Sigmoid colon (tissue), 7 donors: ENCODE measurements around the gene SMC6. TPM values are rescaled to one million over a fixed set of nuclear protein-coding genes. Genes with fewer than 3 reads are reported as not detected.

Experiments used
- DNase-seq: peaks from one replicate; pipeline ENCODE4 v3.0.0-alpha.2; 2019
- H3K27ac ChIP-seq, 4 donors: fragments of 200-600 bp; sonication (generic); one replicate each; pipeline ENCODE4 v1.5.1; 2016 to 2019; ENCODE audit warnings: mild to moderate bottlenecking in 1 of 4
- H3K27me3 ChIP-seq, 3 donors: fragments of 200-600 bp; sonication (generic); one replicate each; pipeline ENCODE4 v1.5.1; 2019; ENCODE audit warnings: mild to moderate bottlenecking in 1 of 3
- H3K36me3 ChIP-seq, 4 donors: fragments of 200-600 bp; sonication (generic); one replicate each; pipeline ENCODE4 v1.5.1; 2016 to 2019
- H3K4me1 ChIP-seq, 4 donors: fragments of 200-600 bp; sonication (generic); one replicate each; pipeline ENCODE4 v1.5.1; 2017 to 2019
- H3K4me3 ChIP-seq, 4 donors: fragments of 200-600 bp; sonication (generic); one replicate each; pipeline ENCODE4 v1.5.1; 2017 to 2019; ENCODE audit warnings: mild to moderate bottlenecking in 2 of 4, moderate library complexity in 1 of 4
- H3K9me3 ChIP-seq, 4 donors: fragments of 200-600 bp in 3 of 4; sonication (generic) in 3 of 4; one replicate each; pipeline versions ENCODE4 v1.5.1 to v1.6.1; 2013 to 2019
- EP300 ChIP-seq, 4 donors: sonication (generic); formaldehyde crosslinking; IDR thresholded peaks; one replicate each; pipeline ENCODE4 v1.6.1; 2017; ENCODE audit warnings: antibody characterized with exemption in 4 of 4
- POLR2A ChIP-seq, 2 donors: fragments of 450-650 bp; IDR thresholded peaks; one replicate each; pipeline ENCODE4 v1.6.1; 2016; ENCODE audit warnings: antibody characterized with exemption in 2 of 2, mild to moderate bottlenecking in 2 of 2, moderate library complexity in 2 of 2
- POLR2AphosphoS5 ChIP-seq, 4 donors: sonication (generic); formaldehyde crosslinking; IDR thresholded peaks; one replicate each; pipeline ENCODE4 v1.6.1; 2017; ENCODE audit warnings: antibody characterized with exemption in 4 of 4
- WGBS, 2 donors: extraction: QIAGEN DNeasy Blood & Tissue Kit; methylation state at CpG; one replicate each; pipeline ENCODE4 v1.1.7; 2013; 5-methylcytosine and 5-hydroxymethylcytosine counted together
- intact Hi-C: fragments of 100-400 bp; cut with DNase I; formaldehyde crosslinking; loops from one replicate; pipeline ENCODE4 v1.15.1; 2023
- polyA plus RNA-seq, 3 donors: library from polyadenylated mRNA; stranded (reverse); fragments of 200-250 nt; gene quantifications; one replicate each; pipeline ENCODE4 v1.2.3, GENCODE V29; 2013
- total RNA-seq, 4 donors: library from RNA; depleted of rRNA; stranded (reverse); fragments of >200 nt; gene quantifications; one replicate each; pipeline ENCODE4 v1.1.0, GENCODE V29; 2016
- TF ChIP-seq, protein P1 (sequence below), 4 experiments: fragments of 450-650 bp in 3 of 4; fragments of 200-600 bp in 1 of 4; IDR thresholded peaks; one replicate each; pipeline ENCODE4 v1.5.1; 2016 to 2019; ENCODE audit warnings: antibody characterized with exemption in 4 of 4, mild to moderate bottlenecking in 3 of 4, moderate library complexity in 2 of 4
- donor health status: healthy with polysubstance abuse.
- donor health status: Bipolar disorder and iron deficiency.
- donor health status: healthy.

The SMC6 gene
- total and polyA plus RNA-seq, 7 donors: 6.6 to 15.8 (median 10.7) TPM

DNA sequence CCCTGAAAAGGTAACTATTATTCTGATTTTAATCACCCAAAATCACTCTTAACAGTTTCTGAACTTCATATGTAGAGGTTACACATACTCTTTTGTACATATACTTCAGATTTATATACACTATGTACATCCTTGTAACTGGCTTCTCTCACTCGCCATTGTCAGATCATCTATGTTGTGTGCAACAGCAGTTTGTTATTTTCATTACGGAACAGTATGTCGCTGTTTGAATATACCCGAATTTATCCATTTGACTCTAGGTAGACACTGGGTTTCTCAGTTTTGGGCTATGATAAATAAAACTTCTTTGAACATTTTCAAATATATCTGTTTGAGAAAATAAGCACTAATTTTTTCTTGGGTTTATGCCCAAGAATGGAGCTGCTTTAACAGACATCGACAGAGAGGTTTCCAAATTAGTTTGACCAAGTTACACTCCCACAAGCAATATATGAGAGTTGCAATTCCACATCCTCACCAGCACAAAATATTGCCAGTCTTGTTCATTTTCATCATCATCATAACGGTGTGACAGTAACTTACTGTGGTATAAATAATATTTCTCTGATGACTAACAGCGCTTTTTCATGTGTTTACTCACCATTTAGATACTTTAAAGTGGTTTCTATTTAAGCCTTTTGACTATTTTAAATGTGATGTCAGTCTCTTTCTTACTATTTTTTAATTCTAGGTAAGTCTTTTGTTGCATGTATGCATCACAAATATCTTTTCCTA is 80.9 kb downstream of the SMC6 start:
- H3K9me3 ChIP-seq: no peaks in the 10 kb centered on the region
- intact Hi-C loops: no loop called here
- H3K27me3 ChIP-seq: no peaks in the 10 kb centered on the region
- WGBS, 2 donors: 84% methylated on average over 7 of the region's 7 CpGs
- H3K4me3 ChIP-seq: no peak overlapping the region
- no peaks in the 10 kb centered on the region for H3K4me1 ChIP-seq
- H3K36me3 ChIP-seq: peaks cover 0 to 24% (median 1%) of the 10 kb centered on the region in 4 donors
- DNase-seq: no peak
- H3K27ac ChIP-seq: no peak overlapping the region
- TF ChIP-seq, protein P1, sequence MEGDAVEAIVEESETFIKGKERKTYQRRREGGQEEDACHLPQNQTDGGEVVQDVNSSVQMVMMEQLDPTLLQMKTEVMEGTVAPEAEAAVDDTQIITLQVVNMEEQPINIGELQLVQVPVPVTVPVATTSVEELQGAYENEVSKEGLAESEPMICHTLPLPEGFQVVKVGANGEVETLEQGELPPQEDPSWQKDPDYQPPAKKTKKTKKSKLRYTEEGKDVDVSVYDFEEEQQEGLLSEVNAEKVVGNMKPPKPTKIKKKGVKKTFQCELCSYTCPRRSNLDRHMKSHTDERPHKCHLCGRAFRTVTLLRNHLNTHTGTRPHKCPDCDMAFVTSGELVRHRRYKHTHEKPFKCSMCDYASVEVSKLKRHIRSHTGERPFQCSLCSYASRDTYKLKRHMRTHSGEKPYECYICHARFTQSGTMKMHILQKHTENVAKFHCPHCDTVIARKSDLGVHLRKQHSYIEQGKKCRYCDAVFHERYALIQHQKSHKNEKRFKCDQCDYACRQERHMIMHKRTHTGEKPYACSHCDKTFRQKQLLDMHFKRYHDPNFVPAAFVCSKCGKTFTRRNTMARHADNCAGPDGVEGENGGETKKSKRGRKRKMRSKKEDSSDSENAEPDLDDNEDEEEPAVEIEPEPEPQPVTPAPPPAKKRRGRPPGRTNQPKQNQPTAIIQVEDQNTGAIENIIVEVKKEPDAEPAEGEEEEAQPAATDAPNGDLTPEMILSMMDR (IDR thresholded peaks at IDR 0.05): no peak
- TF ChIP-seq EP300 (IDR thresholded peaks at IDR 0.05): no peak
- TF ChIP-seq POLR2AphosphoS5 (IDR thresholded peaks at IDR 0.05): no peak

DNA sequence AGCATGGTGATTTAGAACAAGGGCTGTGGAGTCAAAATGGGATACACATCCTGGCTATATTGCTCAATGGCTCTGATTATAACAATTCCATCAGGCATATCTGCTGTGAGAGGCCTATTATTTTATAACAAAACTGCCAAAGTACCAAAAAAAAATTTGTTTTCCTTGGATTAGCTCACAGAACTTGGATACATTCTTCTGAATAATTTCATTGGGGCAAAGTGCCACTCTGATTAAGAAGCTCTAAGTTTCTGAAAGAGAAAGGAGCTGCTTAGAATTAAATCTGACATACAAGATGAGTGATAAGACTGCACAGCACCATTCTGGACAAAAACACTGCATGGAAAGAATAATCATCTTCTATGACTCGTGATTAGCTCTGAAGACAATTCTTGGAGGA is 85.7 kb downstream of the SMC6 start:
- WGBS, 2 donors: 89 to 97% methylated on average over 1 of the region's 1 CpG
- no peak for DNase-seq
- H3K27me3 ChIP-seq: no peaks in the 10 kb centered on the region
- intact Hi-C loops: no loop called here
- no peaks in the 10 kb centered on the region for H3K4me1 ChIP-seq
- no peak overlapping the region for H3K27ac ChIP-seq
- no peak for TF ChIP-seq POLR2AphosphoS5 (IDR thresholded peaks at IDR 0.05)
- TF ChIP-seq, protein P1 (IDR thresholded peaks at IDR 0.05): no peak
- no peaks in the 10 kb centered on the region for H3K9me3 ChIP-seq
- peaks cover 0 to 59% (median 13%) of the 10 kb centered on the region in 4 donors for H3K36me3 ChIP-seq
- no peak overlapping the region for H3K4me3 ChIP-seq

DNA sequence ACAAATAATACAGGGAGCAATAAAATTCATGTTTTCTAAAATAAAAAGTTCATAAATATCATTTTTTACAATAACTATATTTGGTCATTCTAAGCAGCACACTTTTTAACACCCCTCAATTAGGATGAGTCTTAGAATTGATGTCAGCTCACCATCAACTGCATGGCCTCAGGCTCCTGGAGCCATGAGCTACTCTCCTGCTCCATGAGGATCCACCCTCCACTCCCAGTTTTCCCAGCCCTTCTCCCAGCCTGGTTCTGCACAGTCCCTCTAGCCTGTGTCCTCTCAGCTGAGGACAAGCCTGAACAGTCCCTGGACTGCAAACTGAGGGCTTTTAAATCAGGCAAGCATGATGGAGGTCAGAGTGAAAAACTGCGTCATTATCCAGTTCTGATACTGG is 89.1 kb downstream of the SMC6 start:
- H3K27ac ChIP-seq: no peak overlapping the region
- peaks cover 0 to 53% (median 17%) of the 10 kb centered on the region in 4 donors for H3K36me3 ChIP-seq
- intact Hi-C loops: no loop called here
- no peaks in the 10 kb centered on the region for H3K9me3 ChIP-seq
- TF ChIP-seq POLR2AphosphoS5 (IDR thresholded peaks at IDR 0.05) (no peak), EP300 (IDR thresholded peaks at IDR 0.05) (no peak), POLR2A (IDR thresholded peaks at IDR 0.05) (no peak)
- TF ChIP-seq, protein P1 (IDR thresholded peaks at IDR 0.05): no peak
- no peaks in the 10 kb centered on the region for H3K4me1 ChIP-seq
- WGBS, 2 donors: 99 to 100% methylated on average over 1 of the region's 1 CpG
- H3K27me3 ChIP-seq: no peaks in the 10 kb centered on the region
- no peak for DNase-seq
- H3K4me3 ChIP-seq: no peak overlapping the region

DNA sequence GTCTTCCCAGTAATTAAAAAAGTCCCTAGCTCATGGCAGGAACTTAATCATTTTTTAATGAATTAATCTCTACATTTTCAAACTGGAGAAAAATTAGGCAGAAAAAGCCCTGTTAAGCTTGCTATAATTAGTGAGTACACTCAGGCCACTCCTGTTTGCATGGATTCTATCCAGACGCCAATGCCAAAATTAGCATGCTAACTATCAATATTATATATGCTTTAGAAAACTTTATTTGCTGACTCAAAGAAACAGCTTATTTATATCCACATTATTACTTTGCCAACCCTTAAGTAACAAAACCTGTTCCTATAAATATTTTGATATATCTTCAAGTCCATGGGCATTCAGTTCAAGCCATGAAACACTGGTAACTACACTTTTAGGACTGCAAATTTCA is 90.9 kb downstream of the SMC6 start:
- TF ChIP-seq, protein P1 (IDR thresholded peaks at IDR 0.05): no peak
- TF ChIP-seq POLR2A (IDR thresholded peaks at IDR 0.05): no peak
- no peak for TF ChIP-seq EP300 (IDR thresholded peaks at IDR 0.05)
- no peak for TF ChIP-seq POLR2AphosphoS5 (IDR thresholded peaks at IDR 0.05)
- no peak overlapping the region for H3K4me3 ChIP-seq
- H3K4me1 ChIP-seq: no peaks in the 10 kb centered on the region
- H3K27me3 ChIP-seq: no peaks in the 10 kb centered on the region
- 89 to 90% methylated on average over 1 of the region's 1 CpG for WGBS, 2 donors
- H3K36me3 ChIP-seq: peaks cover 0 to 35% (median 16%) of the 10 kb centered on the region in 4 donors
- H3K27ac ChIP-seq: no peak overlapping the region
- DNase-seq: no peak
- intact Hi-C loops: no loop called here
- H3K9me3 ChIP-seq: no peaks in the 10 kb centered on the region

DNA sequence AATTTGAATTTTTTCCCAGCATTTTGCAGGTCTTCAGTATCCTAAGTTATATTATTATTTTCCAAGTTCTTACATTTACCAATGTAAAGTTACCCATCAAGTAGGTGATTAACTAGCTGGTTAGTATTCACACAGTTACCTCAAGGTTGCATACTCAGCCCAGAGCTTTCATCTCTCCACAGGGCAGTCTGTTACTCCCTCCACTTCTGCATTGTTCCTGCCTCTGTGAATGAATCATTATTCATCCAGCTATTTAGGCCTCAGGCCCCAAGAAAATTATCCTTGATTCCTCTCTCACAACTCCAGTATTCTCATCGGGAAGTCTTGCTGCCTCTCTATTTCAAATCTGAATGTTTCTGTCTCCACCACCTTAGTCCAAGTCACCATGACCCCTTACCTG is 92.2 kb downstream of the SMC6 start:
- Histone ChIP-seq H3K27ac (no peak overlapping the region), H3K27me3 (no peaks in the 10 kb centered on the region), H3K9me3 (no peaks in the 10 kb centered on the region), H3K4me3 (no peak overlapping the region), H3K36me3 (peaks cover 0 to 25% (median 14%) of the 10 kb centered on the region in 4 donors), H3K4me1 (no peaks in the 10 kb centered on the region)
- no peak for TF ChIP-seq POLR2A (IDR thresholded peaks at IDR 0.05)
- TF ChIP-seq, protein P1 (IDR thresholded peaks at IDR 0.05): no peak
- no peak for TF ChIP-seq EP300 (IDR thresholded peaks at IDR 0.05)
- TF ChIP-seq POLR2AphosphoS5 (IDR thresholded peaks at IDR 0.05): no peak
- no peak for DNase-seq
- intact Hi-C loops: no loop called here
- WGBS, 2 donors: 98 to 100% methylated on average over 1 of the region's 1 CpG
